GM21528 (cell line): ENCODE results near the gene FGF1.

Source experiments
- ATAC-seq: cut with Tn5 transposase; IDR thresholded peaks from one replicate; pipeline ENCODE4 v1.9.1; 2021; ENCODE audit warnings: mild to moderate bottlenecking, moderate library complexity; ENCODE audit not compliant: unreplicated experiment, low FRiP score

FGF1 gene

GRCh38 chr5:142685418-142686209 lies at the start of gene FGF1:
FGF1 (minus strand) TSS chr5:142686090; CDS start chr5:142614127, 71,963 bp downstream.
- ATAC-seq: no peak

- no peak for ATAC-seq
Observed at GRCh38 chr5:142727735-142728047, 41.8 kb upstream of the FGF1 start.

- no peak for ATAC-seq
Observed at GRCh38 chr5:142726188-142726731, 40.4 kb upstream of the FGF1 start.

GRCh38 chr5:142725231-142726187 lies 39.6 kb upstream of the FGF1 start:
- no peak for ATAC-seq

- ATAC-seq: no peak
Observed at GRCh38 chr5:142724821-142725220, 38.9 kb upstream of the FGF1 start.

GRCh38 chr5:142722896-142723295 lies 37.0 kb upstream of the FGF1 start:
- ATAC-seq: no peak

- no peak for ATAC-seq
Observed at GRCh38 chr5:142722146-142722545, 36.3 kb upstream of the FGF1 start.

- no peak for ATAC-seq
Observed at GRCh38 chr5:142720641-142721271, 34.9 kb upstream of the FGF1 start.

GRCh38 chr5:142719836-142720370 lies 34.0 kb upstream of the FGF1 start:
- ATAC-seq: no peak

GRCh38 chr5:142717582-142718215 lies 31.8 kb upstream of the FGF1 start:
- ATAC-seq: no peak

- no peak for ATAC-seq
Observed at GRCh38 chr5:142716963-142717362, 31.1 kb upstream of the FGF1 start.

GRCh38 chr5:142715291-142715690 lies 29.4 kb upstream of the FGF1 start:
- ATAC-seq: no peak

GRCh38 chr5:142713121-142713706 lies 27.3 kb upstream of the FGF1 start:
- ATAC-seq: peak; percentile 98

- no peak for ATAC-seq
Observed at GRCh38 chr5:142703153-142703552, 17.3 kb upstream of the FGF1 start.

- no peak for ATAC-seq
Observed at GRCh38 chr5:142701673-142702311, 15.9 kb upstream of the FGF1 start.

- ATAC-seq: no peak
Observed at GRCh38 chr5:142700566-142700965, 14.7 kb upstream of the FGF1 start.

GRCh38 chr5:142699184-142699720 lies 13.4 kb upstream of the FGF1 start:
- no peak for ATAC-seq

- ATAC-seq: no peak
Observed at GRCh38 chr5:142698447-142699183, 12.7 kb upstream of the FGF1 start.
